Activated B cell treated with CpG ODN at 0.5 μM for 24 hours (primary cell): ENCODE data around the gene HYDIN. TPM values are rescaled to one million over a fixed set of nuclear protein-coding genes. Genes with fewer than 3 reads are reported as not detected.
"Not testable (repeated sequence)": the region's sequence is repeated elsewhere in the genome, so short reads cannot be mapped to it uniquely, and the experiment has no call there.

ENCODE experiments used
- ATAC-seq: fragments of 200-7000 bp; cut with Tn5 transposase; one replicate; pipeline ENCODE4 v1.10.0; 2021; ENCODE audit warnings: low read depth, mild to moderate bottlenecking, moderate library complexity
- CTCF ChIA-PET: fragments of 350-600 bp; sonication (Branson Sonifier 250); formaldehyde crosslinking; loops from one replicate; lab custom pipeline; 2021; ENCODE audit warnings: antibody characterized with exemption; lab: Charles Lee
- POLR2A ChIA-PET: fragments of 350-600 bp; sonication (Branson Sonifier 250); formaldehyde crosslinking; loops from one replicate; lab custom pipeline; 2021; ENCODE audit warnings: antibody characterized with exemption; lab: Charles Lee
- DNase-seq: peaks from one replicate; pipeline ENCODE4 v3.0.0; 2022
- H3K27ac Mint-ChIP-seq: one replicate; pipeline ENCODE4 v1.8.0; 2020; ENCODE audit warnings: mixed read lengths
- H3K27me3 Mint-ChIP-seq: one replicate; pipeline ENCODE4 v1.8.0; 2021; ENCODE audit warnings: mixed read lengths
- H3K36me3 Mint-ChIP-seq: one replicate; pipeline ENCODE4 v1.8.0; 2021; ENCODE audit warnings: low read depth, mixed read lengths
- H3K4me1 Mint-ChIP-seq: one replicate; pipeline ENCODE4 v1.8.0; 2021; ENCODE audit warnings: mixed read lengths
- H3K4me3 Mint-ChIP-seq: one replicate; pipeline ENCODE4 v1.8.0; 2020; ENCODE audit warnings: mild to moderate bottlenecking, mixed read lengths
- H3K9me3 Mint-ChIP-seq: one replicate; pipeline ENCODE4 v1.8.0; 2020; ENCODE audit warnings: mixed read lengths
- intact Hi-C: fragments of 100-400 bp; cut with micrococcal nuclease; formaldehyde crosslinking; loops from one replicate; pipeline ENCODE4 v1.15.1; 2024
- total RNA-seq: library from RNA; stranded (reverse); gene quantifications from 2 replicates; pipeline ENCODE4 v1.2.3, GENCODE V29; 2022

The HYDIN gene
- total RNA-seq, 1 donor from 2014 or later: not detected

DNA sequence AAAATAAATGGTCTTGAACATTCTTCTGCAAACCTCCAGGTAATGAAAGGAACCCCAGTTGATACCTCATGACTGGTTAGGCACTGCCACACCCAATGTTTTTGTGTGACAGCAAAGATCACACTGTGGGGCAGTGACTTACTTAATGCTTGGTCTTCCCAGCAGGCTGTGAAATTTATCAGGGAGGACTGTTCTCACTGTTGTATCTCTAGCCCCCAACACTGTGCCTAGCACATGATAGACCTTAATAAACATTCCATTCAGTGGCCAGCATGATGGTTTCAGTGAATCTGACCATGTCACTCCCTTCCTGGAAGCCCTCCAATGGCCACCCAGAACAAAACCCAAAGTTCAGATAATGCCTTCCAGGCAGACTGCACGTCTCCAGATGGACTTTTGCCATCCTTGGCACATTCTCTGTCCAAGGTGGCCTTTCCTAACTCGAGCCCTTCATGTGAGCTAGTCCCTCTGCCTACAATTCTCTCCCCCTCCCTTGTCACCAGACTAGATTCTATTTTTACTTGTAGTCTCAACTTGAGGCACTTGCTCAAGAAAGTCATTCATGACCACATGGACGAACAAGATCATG, 206.6 kb downstream of the HYDIN start:
- intact Hi-C loops, POLR2A ChIA-PET, H3K4me1 Mint-ChIP-seq, H3K36me3 Mint-ChIP-seq, CTCF ChIA-PET, DNase-seq, H3K4me3 Mint-ChIP-seq, H3K27me3 Mint-ChIP-seq, H3K9me3 Mint-ChIP-seq, H3K27ac Mint-ChIP-seq, ATAC-seq: not testable (repeated sequence)

DNA sequence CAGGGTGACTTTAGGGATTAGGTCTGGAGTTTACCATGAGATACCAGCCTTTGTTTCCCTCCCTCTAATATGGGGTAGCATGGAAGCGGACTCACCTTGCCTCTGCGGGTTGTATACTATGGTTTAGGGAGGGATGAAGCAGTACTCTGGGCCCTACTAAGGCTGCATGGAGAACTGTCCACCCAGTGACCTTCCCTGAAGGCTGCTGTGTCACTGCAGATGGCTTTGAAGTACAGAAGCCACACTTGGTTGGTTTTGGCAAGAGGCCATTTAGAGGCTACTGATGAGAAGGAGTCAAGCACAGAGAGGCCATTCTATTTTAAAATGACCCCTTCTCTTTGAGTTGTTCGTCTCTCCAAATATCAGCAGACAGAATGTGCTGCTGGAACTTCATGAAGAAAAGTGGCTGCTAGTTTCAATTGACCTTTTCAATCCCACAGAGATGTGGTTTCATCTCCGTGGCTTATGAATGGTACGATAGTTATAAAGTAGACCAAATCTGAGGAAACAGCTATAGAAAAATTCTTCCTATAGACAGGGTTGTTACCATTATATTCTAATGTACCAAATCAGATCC, 208.5 kb downstream of the HYDIN start:
- H3K4me1 Mint-ChIP-seq, intact Hi-C loops: not testable (repeated sequence)

DNA sequence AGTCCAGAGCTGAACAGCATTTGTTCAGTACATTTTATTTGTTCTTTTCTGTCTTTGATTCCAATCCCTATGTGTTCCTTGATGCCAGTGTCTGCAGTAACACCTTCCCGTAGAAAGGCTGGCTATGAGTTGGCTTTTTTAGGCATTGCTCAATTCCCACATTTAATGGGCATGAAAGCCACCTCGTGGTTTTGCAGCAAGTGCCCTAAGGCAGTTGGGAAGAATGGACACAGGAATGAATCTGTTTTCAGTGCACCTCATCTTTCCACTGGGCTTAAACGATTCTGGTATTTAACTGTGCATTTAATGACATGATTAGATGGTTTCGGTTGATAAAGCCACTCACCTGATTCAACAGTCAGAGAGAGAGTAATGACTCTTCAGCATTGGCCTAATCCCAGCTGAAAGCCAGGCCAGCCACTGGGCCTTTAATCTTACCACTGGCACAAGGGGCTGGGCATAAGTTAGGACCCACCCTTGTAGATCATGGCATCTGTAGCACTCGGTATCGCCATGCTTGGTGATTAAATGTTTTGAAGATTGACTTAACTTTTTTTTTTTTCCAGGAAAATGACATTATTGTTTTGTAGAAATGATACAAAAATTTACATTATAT, 211.3 kb downstream of the HYDIN start:
- ATAC-seq, POLR2A ChIA-PET, intact Hi-C loops, H3K27me3 Mint-ChIP-seq, CTCF ChIA-PET, H3K9me3 Mint-ChIP-seq, H3K4me1 Mint-ChIP-seq, H3K36me3 Mint-ChIP-seq, DNase-seq, H3K4me3 Mint-ChIP-seq, H3K27ac Mint-ChIP-seq: not testable (repeated sequence)

More for the DNA sequence above, 208.5 kb downstream of the HYDIN start:
- H3K36me3 Mint-ChIP-seq, H3K9me3 Mint-ChIP-seq, POLR2A ChIA-PET, ATAC-seq, H3K27me3 Mint-ChIP-seq, DNase-seq, CTCF ChIA-PET, H3K4me3 Mint-ChIP-seq, H3K27ac Mint-ChIP-seq: not testable (repeated sequence)

- ATAC-seq, H3K9me3 Mint-ChIP-seq, H3K36me3 Mint-ChIP-seq, CTCF ChIA-PET, H3K27me3 Mint-ChIP-seq, POLR2A ChIA-PET, intact Hi-C loops, DNase-seq, H3K27ac Mint-ChIP-seq, H3K4me3 Mint-ChIP-seq, H3K4me1 Mint-ChIP-seq: not testable (repeated sequence)
These were observed 215.1 kb downstream of the HYDIN start for GRCh38 chr16:71015419-71015818.

DNA sequence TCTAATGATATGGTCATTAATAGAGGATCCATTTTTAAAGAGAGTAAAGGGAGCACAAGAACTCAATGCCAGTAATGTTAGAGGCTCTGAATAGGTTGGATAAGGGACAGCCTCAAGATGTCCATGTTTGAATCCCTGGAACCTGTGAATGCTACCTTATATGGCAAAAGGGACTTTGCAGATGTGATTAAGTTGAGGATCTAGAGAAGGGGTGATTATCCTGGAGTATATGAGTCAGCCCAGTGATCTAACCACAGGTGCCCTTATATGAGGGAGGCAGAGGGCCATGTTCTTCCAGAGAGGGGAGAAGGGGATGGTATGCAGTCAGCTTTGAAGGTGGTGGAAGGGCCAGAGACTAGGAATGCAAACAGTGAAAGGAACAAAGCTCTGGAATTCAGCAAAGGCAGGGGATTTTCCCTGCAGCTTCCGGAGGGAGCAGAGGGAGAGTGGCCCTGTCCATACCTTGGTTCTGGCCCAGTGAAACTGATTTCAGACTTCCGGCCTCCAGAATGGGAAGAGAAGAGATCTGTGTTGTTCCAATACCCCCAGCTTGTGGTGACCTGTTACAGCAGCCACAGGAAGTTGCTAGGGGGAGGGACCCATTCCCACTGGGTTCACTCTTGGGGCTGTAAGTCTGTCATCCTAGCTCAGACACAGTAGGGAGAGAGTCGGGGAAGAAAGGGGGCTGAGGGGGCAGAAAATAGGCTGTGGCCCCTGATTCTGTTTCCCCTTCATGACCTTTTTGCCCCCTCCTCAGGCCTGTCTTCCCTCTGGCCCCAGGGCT, 220.9 kb downstream of the HYDIN start:
- CTCF ChIA-PET, H3K4me1 Mint-ChIP-seq, H3K9me3 Mint-ChIP-seq, POLR2A ChIA-PET, DNase-seq, intact Hi-C loops, H3K36me3 Mint-ChIP-seq, ATAC-seq, H3K27me3 Mint-ChIP-seq, H3K27ac Mint-ChIP-seq, H3K4me3 Mint-ChIP-seq: not testable (repeated sequence)

DNA sequence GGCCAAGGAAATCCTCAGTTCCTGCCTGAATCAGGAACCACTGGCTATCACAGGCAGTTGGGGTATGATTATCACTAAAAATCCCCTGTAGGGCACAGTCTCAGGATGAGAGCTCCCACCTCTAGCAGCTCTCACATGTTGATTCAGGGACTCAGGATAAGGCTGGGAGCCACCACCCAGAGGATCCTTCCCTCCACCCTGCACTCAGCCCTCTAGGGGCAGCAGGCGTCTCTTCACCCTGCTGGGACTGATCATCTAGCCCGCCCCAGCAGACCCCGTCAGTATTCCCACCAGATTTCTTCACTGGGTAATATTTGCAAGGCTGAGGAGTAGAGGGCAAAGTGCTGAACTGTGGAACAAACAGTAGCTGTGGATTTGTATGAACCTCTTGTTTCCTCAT, 224.0 kb downstream of the HYDIN start:
- POLR2A ChIA-PET, CTCF ChIA-PET, DNase-seq, H3K36me3 Mint-ChIP-seq, H3K27me3 Mint-ChIP-seq, intact Hi-C loops, H3K4me1 Mint-ChIP-seq, H3K27ac Mint-ChIP-seq, H3K9me3 Mint-ChIP-seq, ATAC-seq, H3K4me3 Mint-ChIP-seq: not testable (repeated sequence)

DNA sequence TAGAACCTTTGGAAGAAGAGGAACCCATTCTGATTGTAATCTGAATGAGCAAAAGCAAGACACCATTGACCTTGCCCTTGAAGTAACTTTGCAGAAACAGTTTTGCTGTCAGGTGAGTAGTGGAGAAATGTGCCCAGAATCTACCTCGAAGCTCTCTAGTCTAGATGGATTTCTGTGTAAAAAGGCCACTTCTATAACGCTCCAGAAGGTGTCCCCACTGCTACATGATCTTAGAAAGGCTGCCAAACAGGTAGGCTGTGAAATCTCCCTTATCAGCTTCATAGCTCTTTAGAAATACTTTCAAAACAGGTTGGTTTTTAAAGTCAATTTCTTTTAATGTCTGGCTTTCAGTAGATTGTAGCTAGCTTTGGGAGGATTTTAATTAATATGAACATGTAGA, 230.8 kb downstream of the HYDIN start:
- H3K27me3 Mint-ChIP-seq, POLR2A ChIA-PET, intact Hi-C loops, DNase-seq, CTCF ChIA-PET, H3K9me3 Mint-ChIP-seq, ATAC-seq, H3K4me1 Mint-ChIP-seq, H3K27ac Mint-ChIP-seq, H3K36me3 Mint-ChIP-seq, H3K4me3 Mint-ChIP-seq: not testable (repeated sequence)

GRCh38 chr16:70995799-70996198, 234.7 kb downstream of the HYDIN start:
- H3K4me3 Mint-ChIP-seq, H3K4me1 Mint-ChIP-seq: not testable (repeated sequence)

GRCh38 chr16:70992511-70992910, 238.0 kb downstream of the HYDIN start:
- H3K9me3 Mint-ChIP-seq, H3K27ac Mint-ChIP-seq, H3K4me3 Mint-ChIP-seq, DNase-seq, CTCF ChIA-PET, intact Hi-C loops, H3K4me1 Mint-ChIP-seq, H3K27me3 Mint-ChIP-seq, H3K36me3 Mint-ChIP-seq, ATAC-seq, POLR2A ChIA-PET: not testable (repeated sequence)

More at GRCh38 chr16:70995799-70996198, 234.7 kb downstream of the HYDIN start:
- H3K27ac Mint-ChIP-seq, ATAC-seq, POLR2A ChIA-PET, H3K9me3 Mint-ChIP-seq, H3K36me3 Mint-ChIP-seq, CTCF ChIA-PET, H3K27me3 Mint-ChIP-seq, intact Hi-C loops, DNase-seq: not testable (repeated sequence)

DNA sequence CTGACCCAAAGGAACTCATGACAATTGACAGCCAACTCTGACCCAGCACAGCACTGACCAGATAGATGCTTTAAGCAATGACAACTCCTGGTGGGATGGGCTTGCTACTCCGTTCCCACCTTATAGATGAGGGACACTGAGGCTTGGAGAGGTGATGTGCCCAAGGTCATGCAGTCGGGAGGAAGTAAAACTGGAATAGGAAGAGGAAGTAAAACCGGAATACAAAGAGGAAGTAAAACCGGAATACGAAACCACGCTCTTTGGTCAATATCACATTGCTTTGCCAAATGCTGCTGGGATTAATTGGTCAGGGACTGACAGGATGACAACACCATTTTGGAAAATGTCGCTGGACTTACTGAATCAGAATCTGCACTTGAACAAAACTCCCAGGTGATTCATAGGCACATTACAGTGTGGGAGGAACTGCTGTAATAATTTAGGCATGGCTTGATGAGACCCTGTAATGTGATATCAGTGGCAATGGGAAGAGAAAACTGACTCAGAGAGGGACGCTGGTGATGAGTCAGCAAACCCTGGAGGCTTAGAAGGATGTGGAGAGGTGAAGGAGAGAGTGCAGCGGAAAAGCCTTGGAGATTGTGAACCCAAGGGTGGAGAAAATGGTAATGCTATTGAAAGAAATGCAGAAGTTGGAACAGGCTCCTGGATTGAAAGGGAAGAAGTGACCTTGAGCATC, 243.4 kb downstream of the HYDIN start:
- POLR2A ChIA-PET, intact Hi-C loops, H3K27me3 Mint-ChIP-seq, ATAC-seq, H3K4me1 Mint-ChIP-seq, H3K9me3 Mint-ChIP-seq, H3K36me3 Mint-ChIP-seq, H3K27ac Mint-ChIP-seq, DNase-seq, H3K4me3 Mint-ChIP-seq, CTCF ChIA-PET: not testable (repeated sequence)

DNA sequence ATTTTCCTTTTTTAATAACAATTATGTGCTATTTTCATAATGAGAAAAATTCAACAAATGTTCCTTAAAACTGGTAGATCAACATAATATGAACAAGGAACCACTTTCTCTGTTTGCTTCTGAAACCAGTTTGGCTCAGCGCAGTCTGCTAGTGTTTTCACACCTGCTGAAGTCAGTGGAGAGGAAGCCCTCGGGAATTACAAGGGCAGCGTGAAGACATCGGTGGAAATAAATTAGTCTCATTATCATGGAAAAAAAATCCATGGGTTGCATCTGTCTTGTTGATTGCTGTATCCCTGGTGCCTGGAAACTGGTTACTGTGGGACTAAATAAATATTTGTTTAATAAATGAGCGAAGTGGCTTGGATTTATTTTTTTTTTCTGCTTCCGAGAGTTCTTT, 245.8 kb downstream of the HYDIN start:
- H3K27ac Mint-ChIP-seq, POLR2A ChIA-PET, ATAC-seq, H3K27me3 Mint-ChIP-seq, DNase-seq, intact Hi-C loops, CTCF ChIA-PET, H3K4me3 Mint-ChIP-seq, H3K36me3 Mint-ChIP-seq, H3K9me3 Mint-ChIP-seq, H3K4me1 Mint-ChIP-seq: not testable (repeated sequence)
